ENCODE results near the gene WDR64.

DNA sequence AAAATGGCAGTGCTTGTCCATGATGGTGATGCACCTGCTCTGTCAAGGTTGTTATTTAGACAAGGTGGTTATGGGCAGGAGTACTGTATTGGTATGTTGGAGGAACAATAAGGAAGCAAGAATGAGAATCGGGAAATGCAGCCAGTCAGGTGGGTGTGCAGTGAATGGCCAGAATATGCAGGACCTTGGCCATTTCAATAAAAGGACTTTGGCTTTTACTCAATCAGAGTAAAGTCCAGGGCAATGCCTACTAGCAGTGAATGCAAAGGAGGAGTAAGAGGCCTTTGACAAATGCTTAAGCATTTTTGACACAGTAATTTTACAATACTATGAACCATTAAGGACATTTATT is 9.5 kb upstream of the WDR64 start:
- TF ChIP-seq, protein P1, sequence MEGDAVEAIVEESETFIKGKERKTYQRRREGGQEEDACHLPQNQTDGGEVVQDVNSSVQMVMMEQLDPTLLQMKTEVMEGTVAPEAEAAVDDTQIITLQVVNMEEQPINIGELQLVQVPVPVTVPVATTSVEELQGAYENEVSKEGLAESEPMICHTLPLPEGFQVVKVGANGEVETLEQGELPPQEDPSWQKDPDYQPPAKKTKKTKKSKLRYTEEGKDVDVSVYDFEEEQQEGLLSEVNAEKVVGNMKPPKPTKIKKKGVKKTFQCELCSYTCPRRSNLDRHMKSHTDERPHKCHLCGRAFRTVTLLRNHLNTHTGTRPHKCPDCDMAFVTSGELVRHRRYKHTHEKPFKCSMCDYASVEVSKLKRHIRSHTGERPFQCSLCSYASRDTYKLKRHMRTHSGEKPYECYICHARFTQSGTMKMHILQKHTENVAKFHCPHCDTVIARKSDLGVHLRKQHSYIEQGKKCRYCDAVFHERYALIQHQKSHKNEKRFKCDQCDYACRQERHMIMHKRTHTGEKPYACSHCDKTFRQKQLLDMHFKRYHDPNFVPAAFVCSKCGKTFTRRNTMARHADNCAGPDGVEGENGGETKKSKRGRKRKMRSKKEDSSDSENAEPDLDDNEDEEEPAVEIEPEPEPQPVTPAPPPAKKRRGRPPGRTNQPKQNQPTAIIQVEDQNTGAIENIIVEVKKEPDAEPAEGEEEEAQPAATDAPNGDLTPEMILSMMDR (IDR thresholded peaks at IDR 0.05): no peak
- TF ChIP-seq POLR2A (IDR thresholded peaks at IDR 0.05): no peak
